ENCODE data around the gene PICK1. TPM values are rescaled to one million over a fixed set of nuclear protein-coding genes. Genes with fewer than 3 reads are reported as not detected.
"Not testable (repeated sequence)": the region's sequence is repeated elsewhere in the genome, so short reads cannot be mapped to it uniquely, and the experiment has no call there.

The PICK1 gene
- total RNA-seq, 1 experiment from 2014 or later: 19.4 TPM

- no peak overlapping the region for H3K4me3 ChIP-seq (ENCODE audit: insufficient read depth, low read depth, low read length)
- peaks cover 13% of the 10 kb centered on the region for H3K36me3 ChIP-seq (replicated peaks; ENCODE audit: control insufficient read depth, insufficient read depth, low read length)
- H3K27me3 ChIP-seq (ENCODE audit: control insufficient read depth, insufficient read depth, low read length): no peaks in the 10 kb centered on the region
- DNase-seq: peak; percentile 40
These were observed 16.2 kb downstream of the PICK1 start for GRCh38 chr22:38073150-38074130.

DNA sequence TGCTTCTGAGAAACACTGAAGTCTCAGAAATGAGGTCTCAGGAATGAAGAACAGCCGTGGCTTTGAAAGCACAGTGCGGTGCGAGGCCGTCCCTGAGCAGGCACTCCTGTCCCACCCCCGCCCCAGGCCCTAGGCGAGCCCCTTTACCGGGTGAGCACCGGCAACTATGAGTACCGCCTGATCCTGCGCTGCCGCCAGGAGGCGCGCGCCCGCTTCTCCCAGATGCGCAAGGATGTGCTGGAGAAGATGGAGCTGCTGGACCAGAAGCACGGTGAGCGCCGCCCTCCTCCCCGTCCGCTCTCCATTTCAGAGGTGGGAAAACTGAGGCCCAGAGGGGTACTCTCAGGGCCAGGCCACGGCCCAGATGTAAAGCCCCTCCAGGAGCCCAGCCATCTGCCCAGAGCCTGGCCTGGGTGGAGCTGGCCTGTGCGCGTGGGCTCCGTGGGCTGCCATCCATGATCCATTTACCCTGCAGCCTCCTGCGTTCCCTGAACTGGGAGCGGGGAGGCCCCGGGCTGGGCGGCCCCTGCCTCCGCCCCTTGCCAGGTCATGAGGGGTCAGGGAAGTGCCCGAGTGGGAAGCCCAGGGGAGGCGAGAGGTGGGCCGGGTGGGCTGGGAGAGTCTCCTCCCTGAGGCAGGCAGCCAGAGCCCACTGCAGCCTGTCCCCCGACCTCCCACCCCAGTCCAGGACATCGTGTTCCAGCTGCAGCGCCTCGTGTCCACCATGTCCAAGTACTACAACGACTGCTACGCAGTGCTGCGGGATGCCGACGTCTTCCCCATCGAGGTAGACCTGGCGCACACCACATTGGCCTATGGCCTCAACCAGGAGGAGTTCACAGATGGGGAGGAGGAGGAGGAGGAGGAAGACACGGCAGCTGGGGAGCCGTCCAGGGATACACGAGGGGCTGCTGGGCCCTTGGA lies 17.2 kb downstream of the PICK1 start:
- Histone ChIP-seq H3K36me3 (replicated peaks; ENCODE audit: control insufficient read depth, insufficient read depth, low read length) (peaks cover 13% of the 10 kb centered on the region), H3K4me3 (ENCODE audit: insufficient read depth, low read depth, low read length) (no peak overlapping the region), H3K27me3 (ENCODE audit: control insufficient read depth, insufficient read depth, low read length) (no peaks in the 10 kb centered on the region)
- peak; percentile 97 for DNase-seq

DNA sequence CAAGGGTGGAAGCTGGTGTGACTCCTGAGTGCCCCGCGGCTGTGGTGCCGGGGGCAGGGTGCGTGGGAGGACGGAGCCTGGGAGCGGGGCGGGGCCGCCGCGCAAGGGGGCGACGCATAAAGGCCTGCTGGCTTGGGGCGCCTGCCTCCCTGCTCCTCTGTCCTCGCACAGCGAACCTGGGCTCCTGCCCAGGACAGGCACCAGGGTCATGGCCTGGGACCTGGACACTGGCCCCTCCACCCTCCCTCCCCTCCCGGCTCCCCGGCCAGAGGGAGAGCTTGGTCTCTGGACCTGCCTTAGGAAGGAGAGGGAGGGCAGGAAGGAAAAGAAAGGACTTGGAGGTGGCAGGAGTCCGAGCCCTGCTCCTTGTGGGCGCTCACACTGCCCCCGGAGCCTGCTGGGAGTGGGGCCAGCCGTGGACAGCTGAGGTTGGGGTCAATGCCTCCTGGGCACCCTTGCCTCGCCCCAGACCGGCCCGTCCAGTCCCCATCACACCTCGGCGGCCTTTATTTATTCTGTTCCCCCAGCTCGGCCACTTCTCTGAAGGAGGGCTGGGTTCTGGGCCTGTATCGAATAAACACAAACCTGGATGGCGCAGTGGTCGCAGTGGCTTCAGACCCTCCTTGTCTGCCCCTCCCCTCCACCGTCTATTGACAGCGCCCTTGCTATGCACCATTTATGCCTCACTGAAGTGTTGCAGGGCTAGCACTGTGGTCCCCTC lies 18.1 kb downstream of the PICK1 start:
- Histone ChIP-seq H3K27me3 (ENCODE audit: control insufficient read depth, insufficient read depth, low read length) (no peaks in the 10 kb centered on the region; the same call in 1 of the 2 replicates), H3K36me3 (replicated peaks; ENCODE audit: control insufficient read depth, insufficient read depth, low read length) (peaks cover 10% of the 10 kb centered on the region), H3K4me3 (ENCODE audit: insufficient read depth, low read depth, low read length) (no peak overlapping the region)

DNA sequence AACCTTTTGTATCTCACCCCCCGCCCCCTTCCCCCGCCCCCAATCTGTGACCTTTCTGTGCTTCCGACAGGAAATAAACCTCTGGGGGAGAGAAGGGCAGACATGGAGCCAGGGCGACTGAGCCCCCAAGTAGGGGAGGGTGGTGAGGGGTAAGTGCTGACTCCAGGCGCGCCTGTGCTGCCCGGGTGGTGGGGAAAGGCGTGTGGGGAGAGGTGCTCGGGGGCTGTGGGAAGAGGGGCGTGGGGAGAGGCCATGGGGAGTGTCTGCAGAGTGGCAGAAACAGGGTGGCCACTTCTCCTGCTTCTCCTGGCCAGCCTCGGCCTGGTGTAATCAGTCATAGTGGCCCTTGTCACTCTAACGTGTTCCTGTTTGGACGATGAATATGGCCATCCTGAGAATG lies 18.8 kb downstream of the PICK1 start:
- Histone ChIP-seq H3K4me3 (ENCODE audit: insufficient read depth, low read depth, low read length) (no peak overlapping the region), H3K27me3 (ENCODE audit: control insufficient read depth, insufficient read depth, low read length) (no peaks in the 10 kb centered on the region; the same call in 1 of the 2 replicates), H3K36me3 (replicated peaks; ENCODE audit: control insufficient read depth, insufficient read depth, low read length) (peaks cover 8% of the 10 kb centered on the region)
- DNase-seq: peak; percentile 45

More for the DNA sequence above, 18.1 kb downstream of the PICK1 start:
- peak; percentile 63 for DNase-seq

DNA sequence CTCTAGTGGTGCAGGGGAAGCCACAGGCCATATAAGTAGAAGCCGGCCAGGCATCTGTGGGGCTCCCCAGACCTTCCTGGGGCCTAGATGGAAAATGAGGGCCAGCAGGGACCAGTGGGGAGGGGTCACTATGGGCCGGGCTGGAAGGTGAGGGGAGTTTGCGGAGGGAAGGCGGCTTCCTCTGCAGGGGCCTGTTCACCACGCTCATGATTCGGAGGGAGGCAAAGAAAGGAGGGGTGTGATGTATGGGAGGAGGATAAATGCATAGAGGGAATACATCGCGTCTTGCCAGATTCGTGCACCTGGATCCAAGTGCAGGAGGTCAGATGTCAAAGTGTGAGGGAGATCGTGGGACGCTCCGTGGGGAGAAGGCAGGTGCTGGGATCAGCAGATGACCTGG lies 19.9 kb downstream of the PICK1 start:
- peak; percentile 48 for DNase-seq
- Histone ChIP-seq H3K4me3 (ENCODE audit: insufficient read depth, low read depth, low read length) (no peak overlapping the region), H3K27me3 (ENCODE audit: control insufficient read depth, insufficient read depth, low read length) (peaks cover 5% of the 10 kb centered on the region; the same call in 1 of the 2 replicates), H3K36me3 (replicated peaks; ENCODE audit: control insufficient read depth, insufficient read depth, low read length) (peaks cover 6% of the 10 kb centered on the region)

- peaks cover 5% of the 10 kb centered on the region for H3K36me3 ChIP-seq (replicated peaks; ENCODE audit: control insufficient read depth, insufficient read depth, low read length)
- H3K4me3 ChIP-seq (ENCODE audit: insufficient read depth, low read depth, low read length): no peak overlapping the region
- H3K27me3 ChIP-seq (ENCODE audit: control insufficient read depth, insufficient read depth, low read length): peaks cover 5% of the 10 kb centered on the region; the same call in 1 of the 2 replicates
- peak; percentile 52 for DNase-seq
These were observed 20.4 kb downstream of the PICK1 start for GRCh38 chr22:38077595-38077994.

GRCh38 chr22:38078046-38078840 lies 21.0 kb downstream of the PICK1 start:
- Histone ChIP-seq H3K27me3 (ENCODE audit: control insufficient read depth, insufficient read depth, low read length) (peaks cover 5% of the 10 kb centered on the region; the same call in 1 of the 2 replicates), H3K36me3 (replicated peaks; ENCODE audit: control insufficient read depth, insufficient read depth, low read length) (no peaks in the 10 kb centered on the region; the same call in 1 of the 2 replicates), H3K4me3 (ENCODE audit: insufficient read depth, low read depth, low read length) (no peak overlapping the region)
- peak; percentile 54 for DNase-seq

- H3K36me3 ChIP-seq (replicated peaks; ENCODE audit: control insufficient read depth, insufficient read depth, low read length); H3K4me3 ChIP-seq (ENCODE audit: insufficient read depth, low read depth, low read length); DNase-seq: not testable (repeated sequence)
These were observed 22.0 kb downstream of the PICK1 start for GRCh38 chr22:38079208-38079607.

DNA sequence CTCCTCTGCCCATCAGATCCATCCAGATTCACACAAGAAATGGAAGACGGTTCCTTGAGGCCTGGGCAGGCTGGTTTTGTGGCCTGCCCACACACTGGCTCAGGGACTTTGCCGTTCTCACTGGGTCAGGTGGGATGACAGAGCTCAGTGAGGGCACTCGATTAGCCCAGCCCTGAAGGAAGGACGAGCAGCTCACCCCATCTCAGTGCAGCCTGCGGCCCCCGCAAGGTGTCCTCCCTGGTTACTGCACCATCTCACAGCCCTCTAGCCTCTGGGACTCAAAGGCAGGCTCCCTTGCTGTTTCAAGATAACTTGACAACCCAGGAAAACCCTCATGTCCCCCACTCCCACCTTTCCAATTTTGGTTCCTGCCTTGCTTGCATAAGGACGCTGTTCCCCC lies 22.6 kb downstream of the PICK1 start:
- DNase-seq: no peak
- H3K27me3 ChIP-seq (ENCODE audit: control insufficient read depth, insufficient read depth, low read length): peaks cover 5% of the 10 kb centered on the region; the same call in 1 of the 2 replicates
- no peak overlapping the region for H3K4me3 ChIP-seq (ENCODE audit: insufficient read depth, low read depth, low read length)
- H3K36me3 ChIP-seq (replicated peaks; ENCODE audit: control insufficient read depth, insufficient read depth, low read length): no peaks in the 10 kb centered on the region

More at GRCh38 chr22:38079208-38079607, 22.0 kb downstream of the PICK1 start:
- H3K27me3 ChIP-seq (ENCODE audit: control insufficient read depth, insufficient read depth, low read length): not testable (repeated sequence)

GRCh38 chr22:38080474-38080849 lies 23.3 kb downstream of the PICK1 start:
- peaks cover 5% of the 10 kb centered on the region; the same call in 1 of the 2 replicates for H3K27me3 ChIP-seq (ENCODE audit: control insufficient read depth, insufficient read depth, low read length)
- H3K36me3 ChIP-seq (replicated peaks; ENCODE audit: control insufficient read depth, insufficient read depth, low read length): no peaks in the 10 kb centered on the region
- H3K4me3 ChIP-seq (ENCODE audit: insufficient read depth, low read depth, low read length): peak overlapping the region; percentile 26; the same call in 1 of the 2 replicates
- peak; percentile 39 for DNase-seq

- H3K36me3 ChIP-seq (replicated peaks; ENCODE audit: control insufficient read depth, insufficient read depth, low read length): no peaks in the 10 kb centered on the region
- peak; percentile 53 for DNase-seq
- H3K27me3 ChIP-seq (ENCODE audit: control insufficient read depth, insufficient read depth, low read length): peaks cover 5% of the 10 kb centered on the region; the same call in 1 of the 2 replicates
- H3K4me3 ChIP-seq (ENCODE audit: insufficient read depth, low read depth, low read length): peak overlapping the region; percentile 26; the same call in 1 of the 2 replicates
These were observed 23.8 kb downstream of the PICK1 start for GRCh38 chr22:38080850-38081635.

- Histone ChIP-seq H3K4me3 (ENCODE audit: insufficient read depth, low read depth, low read length) (peak overlapping the region; percentile 10; the same call in 1 of the 2 replicates), H3K27me3 (ENCODE audit: control insufficient read depth, insufficient read depth, low read length) (peaks cover 5% of the 10 kb centered on the region; the same call in 1 of the 2 replicates), H3K36me3 (replicated peaks; ENCODE audit: control insufficient read depth, insufficient read depth, low read length) (no peaks in the 10 kb centered on the region)
- DNase-seq: no peak
These were observed 24.4 kb downstream of the PICK1 start for GRCh38 chr22:38081636-38081940.
